GM12878 (cell line): ENCODE data around the gene PON3. TPM values are rescaled to one million over a fixed set of nuclear protein-coding genes. Genes with fewer than 3 reads are reported as not detected.
A peak's percentile ranks its signal among the peaks of the same experiment; 100 is the strongest.

ENCODE experiments used
- ATAC-seq: fragments of 200-7000 bp; cut with Tn5 transposase; 3 replicates; pipeline ENCODE4 v1.9.1; 2020; ENCODE audit warnings: mild to moderate bottlenecking, moderate library complexity
- BruUV-seq: library from RNA; stranded (reverse); fragments of 400-500 nt; replicated peaks from 2 replicates; lab custom pipeline; 2021; lab: Mats Ljungman, UMichigan
- CTCF ChIA-PET: fragments of 300-600 bp; sonication (Branson Sonifier 250); formaldehyde crosslinking; extraction: SDS; loops from one replicate; lab custom pipeline; 2021; ENCODE audit warnings: inconsistent platforms; lab: Yijun Ruan, JAX
- POLR2A ChIA-PET: fragments of 350-600 bp; formaldehyde crosslinking; extraction: SDS; loops from one replicate; lab custom pipeline; 2021; ENCODE audit warnings: inconsistent platforms; lab: Charles Lee
- RAD21 ChIA-PET: fragments of 300-600 bp; sonication (Branson Sonifier 250); formaldehyde crosslinking; loops from one replicate; lab custom pipeline; 2023; ENCODE audit warnings: antibody characterized with exemption; ENCODE audit not compliant: unreplicated experiment; lab: Charles Lee
- SMC1A ChIA-PET: fragments of 300-600 bp; sonication (Branson Sonifier 250); formaldehyde crosslinking; loops from one replicate; lab custom pipeline; 2023; ENCODE audit not compliant: unreplicated experiment, uncharacterized antibody; lab: Charles Lee
- DNase-seq: peaks from one replicate; pipeline ENCODE4 v3.0.0-alpha.2; 2011; ENCODE audit warnings: low read depth, low spot score
- FAIRE-seq: peaks from 3 replicates; lab custom pipeline; 2011; peaks lifted over from hg19 to GRCh38; lab: Jason Lieb, UNC
- H2AFZ ChIP-seq: 2 replicates; pipeline ENCODE4 v1.6.0; 2011; ENCODE audit warnings: low read depth, low read length, control low read depth; ENCODE audit not compliant: control insufficient read depth
- H3K27ac ChIP-seq: 2 replicates; pipeline ENCODE4 v1.5.1; 2011; ENCODE audit warnings: control low read depth; ENCODE audit not compliant: control insufficient read depth, insufficient read depth
- H3K27me3 ChIP-seq, 2 experiments: replicated peaks in 1 of 2; 2 replicates each; pipeline versions ENCODE4 v1.6.0 to v1.6.1; 2011; ENCODE audit warnings: low read length in 1 of 2; ENCODE audit not compliant: control insufficient read depth in 2 of 2, insufficient read depth in 2 of 2
- H3K36me3 ChIP-seq, 2 experiments: 2 replicates each; pipeline ENCODE4 v1.5.1; 2011; ENCODE audit warnings: low read length in 1 of 2; ENCODE audit not compliant: control insufficient read depth in 2 of 2, insufficient read depth in 2 of 2
- H3K4me1 ChIP-seq: 2 replicates; pipeline ENCODE4 v1.6.1; 2011; ENCODE audit warnings: mild to moderate bottlenecking, low read length, moderate library complexity, mixed read lengths; ENCODE audit not compliant: control insufficient read depth, insufficient read depth
- H3K4me2 ChIP-seq: 2 replicates; pipeline ENCODE4 v1.6.0; 2011; ENCODE audit warnings: control low read depth; ENCODE audit not compliant: control insufficient read depth, insufficient read depth
- H3K4me3 ChIP-seq: fragments of 200-600 bp; sonication (generic); 2 replicates; pipeline ENCODE4 v1.5.1; 2016
- H3K79me2 ChIP-seq: 2 replicates; pipeline ENCODE4 v1.6.0; 2011; ENCODE audit warnings: low read length; ENCODE audit not compliant: control insufficient read depth, insufficient read depth
- H3K9ac ChIP-seq: 2 replicates; pipeline ENCODE4 v1.8.0; 2011; ENCODE audit warnings: low read length, control low read depth, mixed read lengths; ENCODE audit not compliant: control insufficient read depth, insufficient read depth
- H3K9me3 ChIP-seq: replicated peaks from 3 replicates; pipeline ENCODE4 v1.5.1; 2011; ENCODE audit warnings: mild to moderate bottlenecking, low read length; ENCODE audit not compliant: control insufficient read depth, insufficient read depth
- H4K20me1 ChIP-seq: 2 replicates; pipeline ENCODE4 v1.6.0; 2011; ENCODE audit not compliant: control insufficient read depth, insufficient read depth
- ATF7 ChIP-seq: fragments of 450-650 bp; IDR thresholded peaks from 2 replicates; pipeline ENCODE4 v1.6.1; 2016; ENCODE audit warnings: low read depth, mild to moderate bottlenecking
- BRCA1 ChIP-seq: IDR thresholded peaks from 2 replicates; pipeline ENCODE4 v1.6.1; 2011; ENCODE audit warnings: low read depth, low read length, improper control_type of control experiment
- CREM ChIP-seq: IDR thresholded peaks from 2 replicates; pipeline ENCODE4 v1.6.1; 2014; ENCODE audit warnings: antibody characterized with exemption, low read depth
- ETV6 ChIP-seq, 2 experiments: fragments of 450-650 bp in 1 of 2; IDR thresholded peaks in 1 of 2; conservative IDR thresholded peaks in 1 of 2; 2 replicates each; pipeline ENCODE4 v1.6.1; 2014; ENCODE audit warnings: antibody characterized with exemption in 1 of 2, borderline replicate concordance in 1 of 2, low read depth in 1 of 2, mild to moderate bottlenecking in 1 of 2, moderate library complexity in 1 of 2
- IKZF1 ChIP-seq: fragments of 450-650 bp; conservative IDR thresholded peaks from 2 replicates; pipeline ENCODE4 v1.6.1; 2017; ENCODE audit warnings: antibody characterized with exemption, mild to moderate bottlenecking
- MEF2B ChIP-seq: fragments of 450-650 bp; IDR thresholded peaks from 2 replicates; pipeline ENCODE4 v1.6.1; 2018; ENCODE audit warnings: mild to moderate bottlenecking, moderate library complexity; ENCODE audit not compliant: partially characterized antibody, poor library complexity, severe bottlenecking
- MTA2 ChIP-seq: fragments of 450-650 bp; IDR thresholded peaks from 2 replicates; pipeline ENCODE4 v1.6.1; 2016; ENCODE audit warnings: low read depth, mild to moderate bottlenecking, moderate library complexity
- PML ChIP-seq: IDR thresholded peaks from 2 replicates; pipeline ENCODE4 v1.6.1; 2012; ENCODE audit warnings: low read length, inconsistent platforms
- RAD51 ChIP-seq: fragments of 450-650 bp; IDR thresholded peaks from 2 replicates; pipeline ENCODE4 v1.6.1; 2016; ENCODE audit warnings: moderate library complexity, mild to moderate bottlenecking, inconsistent platforms
- RUNX3 ChIP-seq: IDR thresholded peaks from 2 replicates; pipeline ENCODE4 v1.6.1; 2012; ENCODE audit warnings: low read length, inconsistent platforms
- SMARCA5 ChIP-seq: fragments of 450-650 bp; IDR thresholded peaks from 2 replicates; pipeline ENCODE4 v1.6.1; 2017; ENCODE audit warnings: mild to moderate bottlenecking
- SREBF1 ChIP-seq: IDR thresholded peaks from 2 replicates; pipeline ENCODE4 v1.6.1; 2012; ENCODE audit warnings: mild to moderate bottlenecking, low read length
- STAT1 ChIP-seq: fragments of 450-650 bp; conservative IDR thresholded peaks from 2 replicates; pipeline ENCODE4 v1.6.1; 2014; ENCODE audit warnings: antibody characterized with exemption, mild to moderate bottlenecking
- STAT3 ChIP-seq: IDR thresholded peaks from 2 replicates; pipeline ENCODE4 v1.6.1; 2011; ENCODE audit warnings: low read depth, low read length, improper control_type of control experiment
- ZBTB33 ChIP-seq: fragments of 450-650 bp; IDR thresholded peaks from 2 replicates; pipeline ENCODE4 v1.6.1; 2017; ENCODE audit warnings: mild to moderate bottlenecking
- ZBTB40 ChIP-seq: fragments of 450-650 bp; IDR thresholded peaks from 2 replicates; pipeline ENCODE4 v1.6.1; 2016; ENCODE audit warnings: mild to moderate bottlenecking, moderate library complexity, borderline replicate concordance
- ZNF24 ChIP-seq: fragments of 450-650 bp; IDR thresholded peaks from 2 replicates; pipeline ENCODE4 v1.6.1; 2017; ENCODE audit warnings: antibody characterized with exemption, mild to moderate bottlenecking
- in situ Hi-C: fragments of 300-500 bp; cut with MboI; formaldehyde crosslinking; loops from 9 replicates; pipeline ENCODE4 v1.14.3; 2018; ENCODE audit warnings: mixed read lengths
- intact Hi-C: fragments of 100-400 bp; cut with micrococcal nuclease; formaldehyde crosslinking; loops from one replicate; pipeline ENCODE4 v1.14.2; 2022; ENCODE audit not compliant: unreplicated experiment
- polyA plus RNA-seq, 11 experiments: library from polyadenylated mRNA; depleted of rRNA in 4 of 11; unstranded in 6 of 11; stranded (reverse) in 5 of 11; fragments of >200 nt; fragmentation: Nextera tagmentation in 4 of 11; fragmentation: Illumina TruSeq in 1 of 11; extraction: Ambion mirVana in 4 of 11; extraction: Trizol in 1 of 11; gene quantifications; 1 replicate in 1 of 11; 2 replicates in 10 of 11; pipeline versions ENCODE4 v1.2.1 to v1.2.3, GENCODE V29; 2011 to 2016; ENCODE audit warnings: inconsistent platforms in 2 of 11, missing spikeins in 2 of 11, low read depth in 1 of 11
- total RNA-seq, 4 experiments: library from RNA; depleted of rRNA in 3 of 4; stranded (reverse); fragments of >200 nt in 3 of 4; fragmentation: Illumina TruSeq in 1 of 4; extraction: Trizol in 1 of 4; gene quantifications; 2 replicates each; pipeline versions ENCODE4 v1.2.1 to v1.2.3, GENCODE V29; 2013 to 2021

The PON3 gene
- total and polyA plus RNA-seq, 10 of the 15 experiments (the other 5 are each of a cell fraction or from before 2014, with no cell fraction given) = 0.45 to 2.0 (median 0.91) TPM

DNA sequence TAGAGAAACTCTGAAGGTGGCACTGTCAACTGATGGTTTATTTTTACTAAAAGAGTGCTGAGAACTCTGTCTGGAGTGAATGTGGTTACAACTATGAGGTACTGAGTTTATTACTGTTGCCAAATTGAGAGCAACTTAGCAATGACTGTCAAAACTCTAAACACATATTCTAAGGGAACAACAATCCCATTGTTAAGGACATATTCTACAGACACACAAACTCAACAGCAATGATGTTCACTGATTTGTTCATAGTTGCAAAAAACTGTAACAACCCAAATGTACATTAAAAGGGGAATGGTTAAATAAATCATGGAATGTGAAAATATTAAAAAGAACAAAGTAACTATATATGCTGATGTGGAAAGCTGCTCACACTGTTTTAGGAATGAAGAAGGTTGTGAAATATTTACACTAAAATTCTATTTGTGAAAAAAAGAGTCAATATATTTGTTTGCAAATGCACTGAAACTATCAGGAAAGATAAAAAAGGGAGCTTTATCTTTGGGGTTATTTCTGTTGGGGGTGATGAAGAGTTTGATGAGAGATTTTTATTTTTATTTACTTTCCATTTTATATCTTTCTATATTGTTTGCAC lies 25.8 kb upstream of the PON3 start:
- SMC1A ChIA-PET = interaction anchor here (0.6 to 4.8 kb wide), 12 partner anchors 10 to 54 kb away, joined by 3 to 81 read pairs (median 7); partner anchors contain the start of genes PON2 and PON3
- in situ Hi-C loops = no loop called here
- intact Hi-C loops = no loop called here
- H4K20me1 ChIP-seq = no peaks in the 10 kb centered on the region
- POLR2A ChIA-PET = interaction anchor here (0.7 to 1.8 kb wide), 4 partner anchors 13 to 54 kb away, joined by 3 to 8 read pairs (median 5); partner anchors contain the start of gene PON2
- CTCF ChIA-PET = interaction anchor here (1.0 to 4.6 kb wide), 11 partner anchors 9 to 268 kb away, joined by 3 to 50 read pairs (median 6); partner anchors contain the start of gene PON2
- no peak for FAIRE-seq
- H3K9ac ChIP-seq = no peak overlapping the region
- peak; percentile 82 for ATAC-seq
- no peaks in the 10 kb centered on the region for H3K36me3 ChIP-seq
- BruUV-seq = no TSS peak
- H2AFZ ChIP-seq = peak overlapping the region; percentile 7; the same call in 1 of the 2 replicates
- no peak for DNase-seq
- RAD21 ChIA-PET = interaction anchor here (0.8 to 3.4 kb wide), 10 partner anchors 9 to 266 kb away, joined by 3 to 33 read pairs (median 6); no protein-coding TSS in a partner anchor
- H3K27ac ChIP-seq = no peak overlapping the region
- no peak for TF ChIP-seq BRCA1
- no peak for TF ChIP-seq CREM
- TF ChIP-seq RAD51 = no peak
- no peak for TF ChIP-seq ZBTB33
- TF ChIP-seq SMARCA5 = 0 out of 2 replicates have a peak, but pooled peaks have one; percentile 47
- peak; percentile 12; the same call in 1 of the 2 replicates for TF ChIP-seq IKZF1
- TF ChIP-seq STAT3 = no peak
- peak; percentile 52; the same call in 1 of the 2 replicates for TF ChIP-seq RUNX3
- TF ChIP-seq MEF2B = peak; percentile 37
- TF ChIP-seq PML = no peak
- TF ChIP-seq STAT1 = no peak
- 0 out of 2 replicates have a peak, but pooled peaks have one; percentile 43 for TF ChIP-seq ATF7
- no peak for TF ChIP-seq SREBF1
- TF ChIP-seq ZNF24 = peak; percentile 96
- TF ChIP-seq ZBTB40 = 0 out of 2 replicates have a peak, but pooled peaks have one; percentile 11
- 0 out of 4 replicates have a peak, but pooled peaks of 1 of the 2 experiments have one; percentile 2 for TF ChIP-seq ETV6 (conservative IDR thresholded peaks at IDR 0.05 in 1 of 2, IDR thresholded peaks at IDR 0.05 in 1 of 2; ENCODE audit: borderline replicate concordance in 1 of 2, low read depth in 1 of 2)
- TF ChIP-seq MTA2 = 0 out of 2 replicates have a peak, but pooled peaks have one; percentile 3
- TF ChIP-seq, all 136 proteins: peak for 9
- no peaks in the 10 kb centered on the region; the same call in 2 of the 3 replicates for H3K9me3 ChIP-seq
- no peak overlapping the region for H3K4me3 ChIP-seq
- no peaks in the 10 kb centered on the region for H3K27me3 ChIP-seq
- H3K79me2 ChIP-seq = no peaks in the 10 kb centered on the region
- no peaks in the 10 kb centered on the region for H3K4me1 ChIP-seq
- H3K4me2 ChIP-seq = no peak overlapping the region
